ENCODE data around the gene HMCN1.

Gene HMCN1

GRCh38 chr1:185733818-185734735, at the start of gene HMCN1:
Gene HMCN1, plus strand, starts transcription at chr1:185734391. Its CDS starts 389 bp downstream, at chr1:185734780.
- no peak for DNase-seq (ENCODE audit: low read depth in 1 of 2, low spot score in 1 of 2)

GRCh38 chr1:185686821-185687778, 47.1 kb upstream of the HMCN1 start:
- no peak for DNase-seq (ENCODE audit: low read depth in 1 of 2, low spot score in 1 of 2)

GRCh38 chr1:185690527-185690926, 43.7 kb upstream of the HMCN1 start:
- DNase-seq (ENCODE audit: low read depth in 1 of 2, low spot score in 1 of 2), result no peak

- DNase-seq (ENCODE audit: low read depth in 1 of 2, low spot score in 1 of 2), result no peak
Observed at GRCh38 chr1:185693654-185694053, 40.5 kb upstream of the HMCN1 start.

GRCh38 chr1:185694081-185694480, 40.1 kb upstream of the HMCN1 start:
- DNase-seq (ENCODE audit: low read depth in 1 of 2, low spot score in 1 of 2), result no peak

GRCh38 chr1:185695299-185695698, 38.9 kb upstream of the HMCN1 start:
- DNase-seq (ENCODE audit: low read depth in 1 of 2, low spot score in 1 of 2), result no peak

- no peak for DNase-seq (ENCODE audit: low read depth in 1 of 2, low spot score in 1 of 2)
Observed at GRCh38 chr1:185696422-185697150, 37.6 kb upstream of the HMCN1 start.

- no peak for DNase-seq (ENCODE audit: low read depth in 1 of 2, low spot score in 1 of 2)
Observed at GRCh38 chr1:185699874-185700273, 34.3 kb upstream of the HMCN1 start.

GRCh38 chr1:185701650-185702049, 32.5 kb upstream of the HMCN1 start:
- no peak for DNase-seq (ENCODE audit: low read depth in 1 of 2, low spot score in 1 of 2)

- DNase-seq (ENCODE audit: low read depth in 1 of 2, low spot score in 1 of 2), result no peak
Observed at GRCh38 chr1:185704181-185704580, 30.0 kb upstream of the HMCN1 start.

- DNase-seq (ENCODE audit: low read depth in 1 of 2, low spot score in 1 of 2), result no peak
Observed at GRCh38 chr1:185716095-185716494, 18.1 kb upstream of the HMCN1 start.

- no peak for DNase-seq (ENCODE audit: low read depth in 1 of 2, low spot score in 1 of 2)
Observed at GRCh38 chr1:185719021-185719420, 15.2 kb upstream of the HMCN1 start.

- DNase-seq (ENCODE audit: low read depth in 1 of 2, low spot score in 1 of 2), result no peak
Observed at GRCh38 chr1:185720633-185721272, 13.4 kb upstream of the HMCN1 start.

GRCh38 chr1:185721553-185721952, 12.6 kb upstream of the HMCN1 start:
- DNase-seq (ENCODE audit: low read depth in 1 of 2, low spot score in 1 of 2), result no peak

- no peak for DNase-seq (ENCODE audit: low read depth in 1 of 2, low spot score in 1 of 2)
Observed at GRCh38 chr1:185722098-185722497, 12.1 kb upstream of the HMCN1 start.

GRCh38 chr1:185727726-185728125, 6.5 kb upstream of the HMCN1 start:
- no peak for DNase-seq (ENCODE audit: low read depth in 1 of 2, low spot score in 1 of 2)

- no peak for DNase-seq (ENCODE audit: low read depth in 1 of 2, low spot score in 1 of 2)
Observed at GRCh38 chr1:185731446-185731845, 2.7 kb upstream of the HMCN1 start.

- no peak for DNase-seq (ENCODE audit: low read depth in 1 of 2, low spot score in 1 of 2)
Observed at GRCh38 chr1:185732951-185733350, 1.2 kb upstream of the HMCN1 start.

- no peak for DNase-seq (ENCODE audit: low read depth in 1 of 2, low spot score in 1 of 2)
Observed at GRCh38 chr1:185734929-185735700, 924 bp downstream of the HMCN1 start.

- DNase-seq (ENCODE audit: low read depth in 1 of 2, low spot score in 1 of 2), result no peak
Observed at GRCh38 chr1:185735701-185736064, 1.5 kb downstream of the HMCN1 start.
